T-helper 22 cell (primary cell): ENCODE results near the gene STK17B.

Experiments
- DNase-seq: peaks from one replicate; pipeline ENCODE4 v3.0.0-alpha.2; 2020; ENCODE audit warnings: low read depth

STK17B gene

GRCh38 chr2:196183528-196184231, 12.3 kb upstream of the STK17B start:
- DNase-seq, result no peak

- no peak for DNase-seq
These were observed 11.7 kb upstream of the STK17B start for GRCh38 chr2:196183172-196183473.

GRCh38 chr2:196182439-196183171, 11.2 kb upstream of the STK17B start:
- no peak for DNase-seq

GRCh38 chr2:196181484-196181883, 10.1 kb upstream of the STK17B start:
- no peak for DNase-seq

GRCh38 chr2:196177124-196177523, 5.7 kb upstream of the STK17B start:
- DNase-seq, result no peak

GRCh38 chr2:196176142-196176738, 4.9 kb upstream of the STK17B start:
- DNase-seq, result peak; percentile 86

- no peak for DNase-seq
These were observed 3.0 kb upstream of the STK17B start for GRCh38 chr2:196174404-196174803.

- DNase-seq, result no peak
These were observed 2.1 kb upstream of the STK17B start for GRCh38 chr2:196173505-196173904.

GRCh38 chr2:196172951-196173350, 1.6 kb upstream of the STK17B start:
- DNase-seq, result no peak

- no peak for DNase-seq
These were observed 568 bp upstream of the STK17B start for GRCh38 chr2:196171946-196172345.

- no peak for DNase-seq
These were observed 651 bp downstream of the STK17B start for GRCh38 chr2:196170606-196171247.

- DNase-seq, result no peak
These were observed 1.2 kb downstream of the STK17B start for GRCh38 chr2:196170213-196170605.

- DNase-seq, result no peak
These were observed 1.9 kb downstream of the STK17B start for GRCh38 chr2:196169516-196169915.

GRCh38 chr2:196168181-196168580, 3.2 kb downstream of the STK17B start:
- no peak for DNase-seq

- DNase-seq, result no peak
These were observed 3.7 kb downstream of the STK17B start for GRCh38 chr2:196167666-196168065.

- DNase-seq, result no peak
These were observed 4.5 kb downstream of the STK17B start for GRCh38 chr2:196166876-196167275.

- no peak for DNase-seq
These were observed 6.4 kb downstream of the STK17B start for GRCh38 chr2:196165016-196165415.

- DNase-seq, result no peak
These were observed 8.1 kb downstream of the STK17B start for GRCh38 chr2:196163285-196163684.

GRCh38 chr2:196162586-196163175, 8.7 kb downstream of the STK17B start:
- DNase-seq, result no peak

- no peak for DNase-seq
These were observed 10.4 kb downstream of the STK17B start for GRCh38 chr2:196160946-196161345.

GRCh38 chr2:196160101-196160500, 11.3 kb downstream of the STK17B start:
- DNase-seq, result peak; percentile 62

- no peak for DNase-seq
These were observed 12.0 kb downstream of the STK17B start for GRCh38 chr2:196159221-196159892.
